Stimulated activated CD8-positive, alpha-beta memory T cell treated with anti-CD3 and anti-CD28 coated beads, Interleukin-4, amount 100 ng/mL, for 48 hours (primary cell): ENCODE measurements around the gene RELL1.
"Not testable (repeated sequence)": the region's sequence is repeated elsewhere in the genome, so short reads cannot be mapped to it uniquely, and the experiment has no call there.

ENCODE experiments used
- DNase-seq: peaks from one replicate; pipeline ENCODE4 v3.0.0-alpha.2; 2020

RELL1 gene

DNA sequence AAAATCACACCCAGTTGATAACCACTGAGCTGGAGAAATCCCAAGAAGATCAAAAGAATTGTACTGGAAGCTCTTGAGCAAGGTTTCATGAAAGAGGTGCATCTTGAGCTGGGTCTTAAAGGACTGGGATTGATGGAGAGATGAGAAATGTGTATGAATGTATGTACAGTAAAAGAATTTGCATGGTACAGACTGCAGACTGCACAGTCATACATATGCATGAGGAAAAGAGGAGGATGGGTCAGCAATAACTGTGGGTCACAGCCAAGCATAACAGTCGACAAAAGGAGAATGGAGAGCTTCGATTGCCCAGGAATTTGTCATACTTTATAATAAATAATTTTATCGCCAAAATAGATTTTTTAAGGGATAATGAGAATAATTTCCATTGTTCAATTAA is 4.8 kb upstream of the RELL1 start:
- DNase-seq, result no peak

GRCh38 chr4:37689353-37690095 is 3.3 kb upstream of the RELL1 start:
- DNase-seq, result no peak

DNA sequence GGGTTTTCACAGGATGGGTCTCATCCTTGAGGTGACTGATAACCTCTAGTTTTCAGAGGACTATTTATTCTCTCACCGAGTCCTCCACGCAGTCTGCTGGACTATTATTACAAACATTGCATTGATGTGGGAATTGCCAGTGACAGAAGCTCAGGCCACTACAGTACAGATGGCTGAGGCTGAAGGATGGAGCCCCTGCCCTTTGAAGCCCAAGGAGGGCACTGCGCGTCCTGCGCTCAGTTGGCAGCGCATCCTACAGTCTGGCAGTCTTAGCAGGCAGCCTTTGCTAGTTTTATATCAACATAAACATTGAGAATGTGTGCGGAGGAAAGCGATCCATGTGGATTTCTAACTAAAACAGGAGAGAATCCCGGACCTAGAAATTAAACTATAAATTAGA is 1.5 kb upstream of the RELL1 start:
- no peak for DNase-seq

DNA sequence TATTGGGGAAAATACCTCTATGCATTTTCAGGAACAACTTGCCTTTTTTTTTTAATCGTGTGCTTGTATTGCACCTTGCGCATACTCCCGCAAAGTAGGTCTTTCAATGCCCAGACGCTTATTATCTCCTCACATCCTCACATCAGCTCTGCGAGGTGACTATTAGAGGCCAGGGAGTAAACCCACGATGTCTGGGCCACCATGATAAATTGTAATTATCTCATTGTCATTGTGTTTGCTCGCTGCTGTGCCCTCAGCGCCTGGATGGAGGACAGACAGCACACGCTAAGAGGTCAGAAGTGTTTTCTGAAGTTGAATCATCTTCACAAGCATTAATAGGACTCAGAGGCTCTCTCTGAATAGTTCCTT is 1.0 kb upstream of the RELL1 start:
- DNase-seq, result no peak

DNA sequence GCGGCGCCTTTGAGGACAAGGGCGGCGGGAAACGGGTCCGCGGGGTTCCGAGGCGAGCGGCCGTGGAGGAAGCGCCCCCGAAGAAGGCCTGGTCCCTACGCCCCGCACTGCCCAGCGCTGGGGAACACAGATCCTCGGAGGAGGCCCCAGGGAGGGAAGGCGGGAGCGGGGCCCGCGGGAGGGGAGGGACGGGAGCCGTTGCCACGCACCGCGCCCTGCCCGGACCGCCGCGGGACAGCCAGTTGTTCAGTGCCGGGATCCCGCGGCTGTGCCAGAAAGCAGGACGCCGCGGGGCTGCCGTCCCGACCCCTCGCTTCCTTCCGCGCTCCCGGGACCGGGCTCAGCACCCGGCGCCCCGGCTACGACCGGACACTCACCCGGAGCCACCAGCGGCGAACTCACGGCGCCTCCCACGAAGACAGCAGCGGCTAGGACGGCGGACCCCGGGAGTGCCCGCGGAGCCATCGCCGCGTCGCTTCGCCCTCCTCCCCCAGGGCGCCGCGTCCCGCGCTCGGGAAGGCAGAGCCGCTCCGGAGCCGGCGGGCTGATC is 278 bp downstream of the RELL1 start:
- peak; percentile 62 for DNase-seq

DNA sequence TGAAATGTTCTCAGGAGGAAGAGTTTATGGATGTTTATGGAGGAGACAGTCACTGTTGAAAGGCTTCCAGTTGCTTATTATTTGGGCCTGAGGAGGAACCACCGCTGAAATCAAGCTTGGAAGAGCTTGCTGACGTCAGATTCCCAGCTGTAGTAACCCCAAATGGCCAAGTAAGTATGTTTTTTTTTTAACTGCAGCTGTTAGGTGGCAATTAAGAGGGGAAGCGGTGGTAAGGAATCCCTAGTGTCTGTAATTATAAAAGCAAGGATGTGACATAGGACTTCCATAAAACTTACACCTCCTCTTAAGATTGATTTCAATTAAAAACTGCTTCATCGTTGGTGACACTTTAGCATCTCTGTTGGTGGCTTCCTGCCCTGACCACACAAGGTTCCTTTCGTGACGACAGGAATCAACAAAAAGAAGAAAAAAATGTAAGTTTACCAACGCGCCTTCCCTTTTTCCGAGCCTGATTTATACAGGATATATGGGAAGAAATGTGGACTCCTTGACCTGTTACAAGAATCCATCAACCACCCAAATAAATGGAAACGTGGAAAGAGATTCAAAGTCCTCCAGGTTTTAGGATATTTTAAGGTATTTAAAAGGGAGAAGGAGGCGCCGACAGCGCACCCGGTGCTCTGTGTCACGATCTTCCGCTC is 884 bp downstream of the RELL1 start:
- DNase-seq, result peak; percentile 46

GRCh38 chr4:37684154-37684553 is 2.0 kb downstream of the RELL1 start:
- DNase-seq, result no peak

DNA sequence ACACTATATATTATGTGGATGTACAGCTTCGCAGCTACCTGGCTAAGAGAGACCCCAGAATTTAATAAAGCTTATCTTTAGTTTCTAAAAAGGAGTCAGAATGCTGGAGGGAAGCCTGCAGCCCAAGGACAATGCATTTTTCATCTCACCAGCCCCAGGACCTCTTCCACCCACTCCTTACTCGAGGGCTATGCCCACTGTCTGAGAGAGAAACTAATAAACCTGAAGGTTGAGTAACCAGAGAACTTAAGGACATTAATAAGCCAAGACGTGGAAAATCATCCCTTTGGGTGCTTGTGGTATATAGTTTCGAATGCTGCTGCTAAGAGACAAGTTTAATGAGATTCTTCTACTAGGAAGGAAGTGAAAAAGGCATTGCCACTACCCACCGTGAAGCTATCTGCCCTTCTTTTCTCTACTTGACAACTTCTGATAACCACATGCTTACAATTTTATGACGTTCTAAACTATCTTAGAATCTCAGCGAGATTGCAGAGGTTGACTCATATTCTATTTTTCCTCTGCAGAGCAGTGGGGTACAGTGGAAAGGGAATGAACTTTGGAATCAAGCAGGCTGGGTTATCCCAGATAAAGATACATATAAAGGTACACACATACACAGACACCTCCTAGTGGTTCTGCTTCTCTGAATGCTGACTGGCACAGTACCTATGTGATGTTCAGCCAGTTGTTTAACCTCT is 3.3 kb downstream of the RELL1 start:
- DNase-seq, result no peak

- no peak for DNase-seq
Measured at GRCh38 chr4:37680089-37680488, 6.1 kb downstream of the RELL1 start.

GRCh38 chr4:37679301-37679700 is 6.9 kb downstream of the RELL1 start:
- DNase-seq, result no peak

DNA sequence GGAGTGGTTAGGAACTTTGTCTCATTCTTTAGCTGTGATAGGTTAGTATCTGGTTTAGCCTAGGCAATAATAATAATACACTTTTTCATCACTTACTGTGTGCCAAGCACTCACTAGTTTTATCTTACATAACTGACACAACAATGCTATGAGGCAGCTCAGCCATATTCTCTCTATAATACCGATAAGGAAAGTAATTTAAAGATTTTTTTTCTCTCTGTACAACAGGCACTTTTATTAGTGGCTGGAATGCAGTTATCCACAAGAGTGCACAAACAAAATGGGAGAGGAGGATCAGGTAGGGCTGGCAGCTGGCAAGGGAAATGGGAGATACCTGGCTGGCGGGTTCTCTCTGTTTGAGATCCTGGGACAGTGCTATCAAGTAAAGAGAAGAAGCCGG is 7.6 kb downstream of the RELL1 start:
- DNase-seq, result no peak

- DNase-seq, result no peak
Measured at GRCh38 chr4:37675587-37676290, 10.4 kb downstream of the RELL1 start.

DNA sequence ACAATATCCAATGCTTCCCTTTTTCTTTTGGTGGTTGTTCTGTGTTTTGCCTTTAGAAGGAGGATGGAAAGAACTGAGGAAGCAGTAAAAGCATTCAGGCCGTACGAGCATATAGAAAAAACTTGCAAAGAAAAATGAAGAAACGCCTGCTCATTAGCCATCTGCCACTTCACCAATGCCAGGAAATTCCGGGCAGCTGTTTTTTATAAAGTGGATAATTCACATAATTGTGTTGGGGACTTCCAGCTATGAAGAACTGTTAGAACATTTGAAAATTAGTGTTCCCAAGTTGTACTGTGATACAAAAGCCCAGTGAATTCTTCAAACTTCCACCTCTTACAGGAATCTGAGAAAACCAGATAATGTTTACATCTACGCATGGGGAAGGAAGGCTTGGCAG is 11.7 kb downstream of the RELL1 start:
- no peak for DNase-seq

GRCh38 chr4:37673538-37674192 is 12.5 kb downstream of the RELL1 start:
- DNase-seq, result no peak

GRCh38 chr4:37671072-37671471 is 15.1 kb downstream of the RELL1 start:
- no peak for DNase-seq

- no peak for DNase-seq
Measured at GRCh38 chr4:37670249-37670648, 15.9 kb downstream of the RELL1 start.

- DNase-seq, result not testable (repeated sequence)
Measured at GRCh38 chr4:37669124-37669523, 17.1 kb downstream of the RELL1 start.

- DNase-seq, result no peak
Measured at GRCh38 chr4:37667197-37668100, 18.7 kb downstream of the RELL1 start.

DNA sequence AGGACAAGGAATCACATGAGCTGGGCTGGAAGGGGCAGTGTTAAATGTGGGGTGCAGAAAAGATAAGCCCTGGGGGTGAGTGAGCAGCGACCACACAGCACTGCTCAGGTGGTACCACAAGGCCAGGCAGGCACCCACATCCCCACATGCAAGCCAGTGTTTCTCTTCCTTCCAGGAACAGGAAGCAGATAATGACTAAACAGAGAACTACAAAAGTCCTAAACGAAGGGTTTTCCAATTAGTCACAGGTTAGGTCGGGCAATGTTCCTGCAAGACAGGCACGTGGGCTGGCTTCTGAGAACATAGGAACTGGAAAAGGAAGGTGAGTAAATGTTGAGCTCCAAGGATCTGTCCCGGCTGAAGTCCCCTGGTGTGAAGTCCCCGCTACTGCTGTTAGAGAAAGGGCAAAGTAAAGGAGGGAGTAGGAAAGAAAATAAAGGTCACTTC is 19.5 kb downstream of the RELL1 start:
- DNase-seq, result peak; percentile 49

DNA sequence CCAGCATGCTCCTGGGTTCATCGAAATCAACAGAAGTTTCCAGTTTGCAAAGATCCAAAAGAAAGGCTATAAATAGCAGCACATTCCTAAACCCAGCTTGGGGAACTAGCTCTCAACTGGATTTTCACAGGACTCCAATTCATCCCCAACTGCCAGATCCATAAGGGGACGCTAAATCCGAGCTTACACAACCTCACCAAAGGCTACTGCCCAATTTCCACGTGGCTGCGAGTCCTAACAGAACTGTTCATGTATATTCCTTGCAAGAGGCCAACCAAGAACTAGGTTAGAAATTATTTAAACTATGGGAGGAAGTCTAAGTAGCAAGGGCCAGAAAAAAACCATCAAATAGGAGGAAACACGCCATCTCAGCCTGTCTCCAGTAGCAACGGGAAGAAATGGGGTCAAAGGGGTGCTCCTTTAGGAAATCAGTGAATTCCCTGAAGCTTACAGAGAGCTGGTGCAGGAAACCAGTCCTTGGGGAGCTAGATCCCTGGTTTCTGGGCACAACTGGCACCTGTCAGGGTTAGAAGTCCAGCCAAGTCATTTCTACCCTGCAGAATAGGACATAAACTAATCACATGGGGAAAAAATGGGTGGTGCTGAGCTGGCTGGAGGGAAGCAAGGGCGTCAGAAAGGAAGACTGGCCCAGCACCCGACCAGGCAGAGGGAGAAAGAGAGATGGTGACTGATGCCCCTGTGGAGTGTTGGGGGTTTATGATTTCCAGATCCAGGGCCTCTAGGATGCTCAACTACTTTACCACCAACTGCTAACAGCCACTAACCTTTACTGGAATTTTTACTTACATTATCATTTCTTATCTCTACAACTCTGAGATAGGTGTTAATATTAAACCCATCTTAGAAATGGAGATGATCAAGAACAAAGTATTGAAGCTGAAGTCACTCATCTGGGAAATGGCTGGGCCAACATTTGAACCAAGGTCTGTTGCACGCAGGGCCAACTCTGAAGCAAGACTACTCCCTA is 20.5 kb downstream of the RELL1 start:
- no peak for DNase-seq
